ENCODE data around the gene SH3RF3.

The SH3RF3 gene

GRCh38 chr2:109494351-109494750, 365.3 kb downstream of the SH3RF3 start:
- H3K4me3 ChIP-seq (IDR thresholded peaks at IDR 0.05; ENCODE audit: insufficient read depth, low read depth, low read length): no peak overlapping the region

GRCh38 chr2:109497463-109497862, 368.5 kb downstream of the SH3RF3 start:
- no peaks in the 10 kb centered on the region for H3K4me1 ChIP-seq (ENCODE audit: low read depth, poor library complexity, severe bottlenecking)
- no peak for TF ChIP-seq CTCF (conservative IDR thresholded peaks at IDR 0.05; ENCODE audit: low read depth, low read length)
- H3K27me3 ChIP-seq (ENCODE audit: insufficient read depth, low read depth): no peaks in the 10 kb centered on the region
- H3K79me2 ChIP-seq (ENCODE audit: insufficient read depth, low read depth): no peaks in the 10 kb centered on the region
- no peak overlapping the region for H3K4me3 ChIP-seq (IDR thresholded peaks at IDR 0.05; ENCODE audit: insufficient read depth, low read depth, low read length)
- H2AFZ ChIP-seq (ENCODE audit: low read depth): no peak overlapping the region
- H3K36me3 ChIP-seq (ENCODE audit: insufficient read depth): no peaks in the 10 kb centered on the region
- H3K4me2 ChIP-seq: no peak overlapping the region
- no peak overlapping the region for H3K9ac ChIP-seq
- H3K27ac ChIP-seq: no peak overlapping the region
- no peaks in the 10 kb centered on the region for H4K20me1 ChIP-seq (ENCODE audit: insufficient read depth)

More at GRCh38 chr2:109494351-109494750, 365.3 kb downstream of the SH3RF3 start:
- Histone ChIP-seq H3K27ac (no peak overlapping the region), H3K9ac (no peak overlapping the region), H3K4me2 (no peak overlapping the region), H3K36me3 (ENCODE audit: insufficient read depth) (no peaks in the 10 kb centered on the region), H2AFZ (ENCODE audit: low read depth) (no peak overlapping the region), H3K27me3 (ENCODE audit: insufficient read depth, low read depth) (no peaks in the 10 kb centered on the region), H3K79me2 (ENCODE audit: insufficient read depth, low read depth) (no peaks in the 10 kb centered on the region), H4K20me1 (ENCODE audit: insufficient read depth) (no peaks in the 10 kb centered on the region), H3K4me1 (ENCODE audit: low read depth, poor library complexity, severe bottlenecking) (no peaks in the 10 kb centered on the region)
- no peak for TF ChIP-seq CTCF (conservative IDR thresholded peaks at IDR 0.05; ENCODE audit: low read depth, low read length)

- no peaks in the 10 kb centered on the region for H3K36me3 ChIP-seq (ENCODE audit: insufficient read depth)
- no peaks in the 10 kb centered on the region for H3K27me3 ChIP-seq (ENCODE audit: insufficient read depth, low read depth)
- H3K27ac ChIP-seq: no peak overlapping the region
- no peaks in the 10 kb centered on the region for H3K79me2 ChIP-seq (ENCODE audit: insufficient read depth, low read depth)
- no peak overlapping the region for H2AFZ ChIP-seq (ENCODE audit: low read depth)
- no peak overlapping the region for H3K4me2 ChIP-seq
- H3K9ac ChIP-seq: no peak overlapping the region
- no peaks in the 10 kb centered on the region for H3K4me1 ChIP-seq (ENCODE audit: low read depth, poor library complexity, severe bottlenecking)
- H4K20me1 ChIP-seq (ENCODE audit: insufficient read depth): no peaks in the 10 kb centered on the region
- no peak overlapping the region for H3K4me3 ChIP-seq (IDR thresholded peaks at IDR 0.05; ENCODE audit: insufficient read depth, low read depth, low read length)
- TF ChIP-seq CTCF (conservative IDR thresholded peaks at IDR 0.05; ENCODE audit: low read depth, low read length): no peak
Measured at GRCh38 chr2:109497911-109498870, 369.2 kb downstream of the SH3RF3 start.

- Histone ChIP-seq H3K79me2 (ENCODE audit: insufficient read depth, low read depth) (no peaks in the 10 kb centered on the region), H3K4me1 (ENCODE audit: low read depth, poor library complexity, severe bottlenecking) (no peaks in the 10 kb centered on the region), H3K4me3 (IDR thresholded peaks at IDR 0.05; ENCODE audit: insufficient read depth, low read depth, low read length) (no peak overlapping the region), H4K20me1 (ENCODE audit: insufficient read depth) (no peaks in the 10 kb centered on the region), H3K9ac (no peak overlapping the region), H3K27ac (no peak overlapping the region), H3K27me3 (ENCODE audit: insufficient read depth, low read depth) (no peaks in the 10 kb centered on the region), H2AFZ (ENCODE audit: low read depth) (no peak overlapping the region), H3K4me2 (no peak overlapping the region), H3K36me3 (ENCODE audit: insufficient read depth) (no peaks in the 10 kb centered on the region)
- TF ChIP-seq CTCF (conservative IDR thresholded peaks at IDR 0.05; ENCODE audit: low read depth, low read length): no peak
Measured at GRCh38 chr2:109498906-109499305, 369.9 kb downstream of the SH3RF3 start.

Data from KMS-11 (cell line).